ENCODE data around the gene MRGPRD.

- TF ChIP-seq CTCF (IDR thresholded peaks at IDR 0.05) (no peak), POLR2A (IDR thresholded peaks at IDR 0.05) (no peak), EP300 (IDR thresholded peaks at IDR 0.05) (no peak), POLR2AphosphoS5 (IDR thresholded peaks at IDR 0.05) (no peak)
Observed at GRCh38 chr11:68936676-68937620, 43.8 kb downstream of the MRGPRD start.

Measured in suprapubic skin (tissue), 4 donors.